K562 (cell line): ENCODE measurements around the gene GART. TPM values are rescaled to one million over a fixed set of nuclear protein-coding genes. Genes with fewer than 3 reads are reported as not detected.

Experiments used
- DPF2 ChIP-seq: fragments of 450-650 bp; IDR thresholded peaks from 2 replicates; pipeline ENCODE4 v1.6.1; 2016
- HCFC1 ChIP-seq: IDR thresholded peaks from 2 replicates; pipeline ENCODE4 v1.6.1; 2012; ENCODE audit warnings: low read depth, low read length, improper control_type of control experiment
- HDAC1 ChIP-seq, 2 experiments: fragments of 450-650 bp; IDR thresholded peaks; 2 replicates each; pipeline ENCODE4 v1.6.1; 2016 to 2017; ENCODE audit warnings: inconsistent platforms in 1 of 2, mild to moderate bottlenecking in 1 of 2, moderate library complexity in 1 of 2
- HNRNPLL ChIP-seq: fragments of 200-400 bp; formaldehyde crosslinking; IDR thresholded peaks from 2 replicates; pipeline ENCODE4 v1.6.1; 2017; ENCODE audit warnings: low read length, low read depth, mild to moderate bottlenecking; ENCODE audit not compliant: poor library complexity, severe bottlenecking
- MAFK ChIP-seq: IDR thresholded peaks from 2 replicates; pipeline ENCODE4 v1.6.1; 2011; ENCODE audit warnings: low read length, improper control_type of control experiment
- MTA1 ChIP-seq: fragments of 450-650 bp; IDR thresholded peaks from 2 replicates; pipeline ENCODE4 v1.6.1; 2017; ENCODE audit warnings: borderline replicate concordance
- MYC ChIP-seq, 2 experiments: fragments of 250-450 bp in 1 of 2; sonication (Bioruptor Pico) in 1 of 2; IDR thresholded peaks; 2 replicates each; pipeline versions ENCODE4 v1.5.1 to v1.6.1; 2012 to 2021; ENCODE audit warnings: low read depth in 2 of 2, borderline replicate concordance in 1 of 2, improper control_type of control experiment in 1 of 2, low read length in 1 of 2, mild to moderate bottlenecking in 1 of 2, moderate library complexity in 1 of 2
- POLR2B ChIP-seq: fragments of 450-650 bp; IDR thresholded peaks from 2 replicates; pipeline ENCODE4 v1.6.1; 2018; ENCODE audit warnings: low read depth; ENCODE audit not compliant: partially characterized antibody
- POU5F1 ChIP-seq: fragments of 150-350 bp; IDR thresholded peaks from 2 replicates; pipeline ENCODE4 v1.6.1; 2014; ENCODE audit warnings: borderline replicate concordance, low read length, low read depth, mild to moderate bottlenecking; ENCODE audit not compliant: partially characterized antibody
- RBM22 ChIP-seq: fragments of 200-400 bp; formaldehyde crosslinking; IDR thresholded peaks from 2 replicates; pipeline ENCODE4 v1.6.1; 2018; ENCODE audit warnings: low read length, low read depth; ENCODE audit not compliant: poor library complexity, severe bottlenecking
- SAP30 ChIP-seq: fragments of 200-600 bp; sonication (generic); IDR thresholded peaks from 2 replicates; pipeline ENCODE4 v1.6.1; 2012; ENCODE audit warnings: borderline replicate concordance, low read depth, mild to moderate bottlenecking, moderate library complexity, low read length, control low read depth, inconsistent platforms; ENCODE audit not compliant: insufficient read depth, poor library complexity, severe bottlenecking
- SOX6 ChIP-seq: fragments of 450-650 bp; IDR thresholded peaks from 2 replicates; pipeline ENCODE4 v1.6.1; 2014; ENCODE audit warnings: mild to moderate bottlenecking
- SREBF2 ChIP-seq: sonication (generic); formaldehyde crosslinking; IDR thresholded peaks from 2 replicates; pipeline ENCODE4 v1.4.0; 2020; ENCODE audit warnings: mild to moderate bottlenecking, missing genetic modification reagents
- SUPT5H ChIP-seq: fragments of 450-650 bp; IDR thresholded peaks from 2 replicates; pipeline ENCODE4 v1.6.1; 2016
- TBP ChIP-seq: optimal IDR thresholded peaks from 2 replicates; pipeline ENCODE3; 2011; ENCODE audit warnings: low read depth, low read length, improper control_type of control experiment
- ZNF143 ChIP-seq: sonication (generic); formaldehyde crosslinking; IDR thresholded peaks from 2 replicates; pipeline ENCODE4 v1.9.0; 2022; ENCODE audit warnings: mild to moderate bottlenecking, missing genetic modification reagents
- ZNF24 ChIP-seq: fragments of 450-650 bp; IDR thresholded peaks from 2 replicates; pipeline ENCODE4 v1.6.1; 2016
- polyA plus RNA-seq, 8 experiments: library from polyadenylated mRNA; depleted of rRNA in 4 of 8; stranded (reverse) in 5 of 8; unstranded in 3 of 8; fragments of >200 nt; fragmentation: Nextera tagmentation in 2 of 8; fragmentation: Illumina TruSeq in 1 of 8; extraction: Ambion mirVana in 2 of 8; extraction: Trizol in 1 of 8; gene quantifications; 2 replicates each; pipeline versions ENCODE4 v1.2.1 to v1.2.3, GENCODE V29; 2011 to 2014; ENCODE audit warnings: inconsistent platforms in 1 of 8, missing spikeins in 1 of 8
- total RNA-seq, 7 experiments: library from RNA; depleted of rRNA in 6 of 7; stranded (reverse); fragments of >200 nt in 6 of 7; fragmentation: Illumina TruSeq in 2 of 7; extraction: Trizol in 2 of 7; gene quantifications; 2 replicates each; pipeline versions ENCODE4 v1.2.1 to v1.2.3, GENCODE V29; 2011 to 2021; ENCODE audit warnings: low replicate concordance in 1 of 7
- TF ChIP-seq, protein P1 (sequence below): fragments of 450-650 bp; IDR thresholded peaks from 2 replicates; pipeline ENCODE4 v1.6.1; 2016; ENCODE audit warnings: antibody characterized with exemption
- TF ChIP-seq, protein P2 (sequence below): fragments of 450-650 bp; formaldehyde crosslinking; IDR thresholded peaks from 2 replicates; pipeline ENCODE4 v1.4.0; 2022; ENCODE audit warnings: missing genetic modification characterization
- TF ChIP-seq, protein P3 (sequence below): fragments of 450-650 bp; formaldehyde crosslinking; conservative IDR thresholded peaks from 2 replicates; pipeline ENCODE4 v1.4.0; 2022; ENCODE audit warnings: mild to moderate bottlenecking, missing genetic modification characterization
- TF ChIP-seq, protein P4 (sequence below): IDR thresholded peaks from 2 replicates; pipeline ENCODE4 v1.6.1; 2016; ENCODE audit warnings: missing genetic modification characterization, missing compliant biosample characterization

Gene GART
- total and polyA plus RNA-seq, 9 of the 15 experiments (the other 6 are each of a cell fraction or from before 2014, with no cell fraction given): 141 to 429 (median 349) TPM

DNA sequence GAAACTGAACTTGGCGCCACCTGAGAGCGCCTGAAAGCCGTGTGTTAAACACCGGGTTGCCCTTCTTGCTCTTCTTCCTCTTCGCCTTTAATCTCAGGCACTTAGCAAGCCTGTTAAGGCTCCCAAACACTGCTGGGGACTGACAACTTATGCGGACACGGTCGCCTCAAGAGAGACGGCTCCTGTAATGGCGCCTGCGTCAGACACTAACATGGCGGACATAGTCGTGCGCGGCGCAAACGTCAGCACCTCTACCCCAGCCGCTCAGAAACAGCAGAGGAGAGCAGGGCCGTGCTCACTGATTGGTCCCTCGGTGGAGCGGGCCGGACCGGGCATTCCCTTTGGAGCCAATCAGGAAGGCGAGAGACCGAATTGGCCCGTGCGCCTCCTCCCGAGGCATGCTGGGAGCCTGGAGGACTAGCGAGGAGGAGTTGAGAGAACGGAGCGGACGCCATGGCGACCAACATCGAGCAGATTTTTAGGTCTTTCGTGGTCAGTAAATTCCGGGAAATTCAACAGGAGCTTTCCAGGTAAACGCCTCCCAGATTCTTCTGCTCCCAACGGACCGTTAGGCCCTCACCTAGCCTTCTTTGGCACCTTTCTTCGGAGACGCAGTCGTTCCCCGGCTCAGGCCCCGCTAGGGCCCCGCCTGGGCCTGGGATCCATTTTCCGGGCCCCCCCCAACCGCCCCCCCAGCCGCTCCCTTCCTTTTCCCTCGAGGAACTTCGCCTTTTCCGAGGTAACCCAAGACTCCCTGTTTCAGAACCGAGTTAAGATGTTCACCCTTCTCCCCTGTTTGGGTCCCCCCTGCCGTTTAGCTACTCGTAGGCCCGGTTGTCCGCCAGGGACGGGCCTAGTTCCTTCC, 955 bp upstream of the GART start, which contains the start of gene SON (continued):
- peak; percentile 94 for TF ChIP-seq MYC (IDR thresholded peaks at IDR 0.05; ENCODE audit: low read depth, low read length)
- no peak; the same call in 1 of the 2 replicates for TF ChIP-seq MYC (CRISPR knock-in tag; IDR thresholded peaks at IDR 0.05; ENCODE audit: borderline replicate concordance, low read depth)
- TF ChIP-seq ZNF143 (CRISPR knock-in tag): peak; percentile 85
- no peak for TF ChIP-seq POU5F1
- peak; percentile 71 for TF ChIP-seq HCFC1
- peak; percentile 50; the same call in 1 of the 2 replicates for TF ChIP-seq MTA1
- TF ChIP-seq RBM22: no peak
- peak; percentile 94 for TF ChIP-seq POLR2B
- peak; percentile 95 for TF ChIP-seq TBP
- peak; percentile 47 for TF ChIP-seq HNRNPLL
- 0 out of 2 replicates have a peak, but pooled peaks have one; percentile 60 for TF ChIP-seq SREBF2 (CRISPR knock-in tag)
- TF ChIP-seq DPF2: peak; percentile 50
- TF ChIP-seq, protein P1, sequence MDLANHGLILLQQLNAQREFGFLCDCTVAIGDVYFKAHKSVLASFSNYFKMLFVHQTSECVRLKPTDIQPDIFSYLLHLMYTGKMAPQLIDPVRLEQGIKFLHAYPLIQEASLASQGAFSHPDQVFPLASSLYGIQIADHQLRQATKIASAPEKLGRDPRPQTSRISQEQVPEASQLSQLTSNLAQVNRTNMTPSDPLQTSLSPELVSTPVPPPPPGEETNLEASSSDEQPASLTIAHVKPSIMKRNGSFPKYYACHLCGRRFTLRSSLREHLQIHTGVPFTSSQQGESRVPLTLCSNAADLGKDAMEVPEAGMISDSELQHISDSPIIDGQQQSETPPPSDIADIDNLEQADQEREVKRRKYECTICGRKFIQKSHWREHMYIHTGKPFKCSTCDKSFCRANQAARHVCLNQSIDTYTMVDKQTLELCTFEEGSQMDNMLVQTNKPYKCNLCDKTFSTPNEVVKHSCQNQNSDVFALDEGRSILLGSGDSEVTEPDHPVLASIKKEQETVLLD: peak; percentile 80
- TF ChIP-seq, protein P2, sequence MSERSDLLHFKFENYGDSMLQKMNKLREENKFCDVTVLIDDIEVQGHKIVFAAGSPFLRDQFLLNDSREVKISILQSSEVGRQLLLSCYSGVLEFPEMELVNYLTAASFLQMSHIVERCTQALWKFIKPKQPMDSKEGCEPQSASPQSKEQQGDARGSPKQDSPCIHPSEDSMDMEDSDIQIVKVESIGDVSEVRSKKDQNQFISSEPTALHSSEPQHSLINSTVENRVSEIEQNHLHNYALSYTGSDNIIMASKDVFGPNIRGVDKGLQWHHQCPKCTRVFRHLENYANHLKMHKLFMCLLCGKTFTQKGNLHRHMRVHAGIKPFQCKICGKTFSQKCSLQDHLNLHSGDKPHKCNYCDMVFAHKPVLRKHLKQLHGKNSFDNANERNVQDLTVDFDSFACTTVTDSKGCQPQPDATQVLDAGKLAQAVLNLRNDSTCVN: 0 out of 2 replicates have a peak, but pooled peaks have one; percentile 34
- peak; percentile 95 for TF ChIP-seq SUPT5H
- TF ChIP-seq, protein P3, sequence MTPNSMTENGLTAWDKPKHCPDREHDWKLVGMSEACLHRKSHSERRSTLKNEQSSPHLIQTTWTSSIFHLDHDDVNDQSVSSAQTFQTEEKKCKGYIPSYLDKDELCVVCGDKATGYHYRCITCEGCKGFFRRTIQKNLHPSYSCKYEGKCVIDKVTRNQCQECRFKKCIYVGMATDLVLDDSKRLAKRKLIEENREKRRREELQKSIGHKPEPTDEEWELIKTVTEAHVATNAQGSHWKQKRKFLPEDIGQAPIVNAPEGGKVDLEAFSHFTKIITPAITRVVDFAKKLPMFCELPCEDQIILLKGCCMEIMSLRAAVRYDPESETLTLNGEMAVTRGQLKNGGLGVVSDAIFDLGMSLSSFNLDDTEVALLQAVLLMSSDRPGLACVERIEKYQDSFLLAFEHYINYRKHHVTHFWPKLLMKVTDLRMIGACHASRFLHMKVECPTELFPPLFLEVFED: 0 out of 2 replicates have a peak, but pooled peaks have one; percentile 38
- 0 out of 2 replicates have a peak, but pooled peaks have one; percentile 11 for TF ChIP-seq ZNF24
- TF ChIP-seq, protein P4, sequence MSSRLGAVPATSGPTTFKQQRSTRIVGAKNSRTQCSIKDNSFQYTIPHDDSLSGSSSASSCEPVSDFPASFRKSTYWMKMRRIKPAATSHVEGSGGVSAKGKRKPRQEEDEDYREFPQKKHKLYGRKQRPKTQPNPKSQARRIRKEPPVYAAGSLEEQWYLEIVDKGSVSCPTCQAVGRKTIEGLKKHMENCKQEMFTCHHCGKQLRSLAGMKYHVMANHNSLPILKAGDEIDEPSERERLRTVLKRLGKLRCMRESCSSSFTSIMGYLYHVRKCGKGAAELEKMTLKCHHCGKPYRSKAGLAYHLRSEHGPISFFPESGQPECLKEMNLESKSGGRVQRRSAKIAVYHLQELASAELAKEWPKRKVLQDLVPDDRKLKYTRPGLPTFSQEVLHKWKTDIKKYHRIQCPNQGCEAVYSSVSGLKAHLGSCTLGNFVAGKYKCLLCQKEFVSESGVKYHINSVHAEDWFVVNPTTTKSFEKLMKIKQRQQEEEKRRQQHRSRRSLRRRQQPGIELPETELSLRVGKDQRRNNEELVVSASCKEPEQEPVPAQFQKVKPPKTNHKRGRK (tag): no peak
- TF ChIP-seq HDAC1 (IDR thresholded peaks at IDR 0.05): peak in 1 of 2 experiments; percentile 86; a peak in 2 of 4 replicates
- peak; percentile 58 for TF ChIP-seq SOX6
- TF ChIP-seq MAFK: peak; percentile 46; the same call in 1 of the 2 replicates
- TF ChIP-seq SAP30: peak; percentile 55
